Measurements from ENCODE around the gene HSBP1. TPM values are rescaled to one million over a fixed set of nuclear protein-coding genes. Genes with fewer than 3 reads are reported as not detected.

The HSBP1 gene
- total RNA-seq, 1 experiment from 2014 or later = 230 TPM

- no peak overlapping the region for H2BK15ac ChIP-seq (ENCODE audit: low read depth, low read length)
- peaks cover 13% of the 10 kb centered on the region for H3K4me1 ChIP-seq (ENCODE audit: insufficient read depth, low read length)
- no peak overlapping the region for H2AFZ ChIP-seq (ENCODE audit: low read length)
- H3K9me3 Mint-ChIP-seq = no peaks in the 10 kb centered on the region; a peak in 1 of 5 replicates
- no peak overlapping the region for H2BK120ac ChIP-seq (ENCODE audit: low read depth, low read length, poor library complexity, severe bottlenecking)
- H3K36me3 Mint-ChIP-seq (ENCODE audit: insufficient read depth in 1 of 3, low read depth in 3 of 3) = peaks cover 12 to 34% (median 23%) of the 10 kb centered on the region in 3 experiments; a peak in 6 of 7 replicates
- H4K20me1 ChIP-seq (ENCODE audit: control insufficient read depth, insufficient read depth, insufficient read length) = peaks cover 2% of the 10 kb centered on the region
- H3K9me3 ChIP-seq (ENCODE audit: control insufficient read depth, low read depth, low read length) = no peaks in the 10 kb centered on the region
- H3K56ac ChIP-seq (ENCODE audit: insufficient read length, low read depth, low read length) = no peak overlapping the region
- H3T11ph ChIP-seq (ENCODE audit: low read length) = no peak overlapping the region
- H3K27ac Mint-ChIP-seq = peak overlapping the region in 1 of 3 experiments; percentile 8; a peak in 1 of 7 replicates
- peaks cover 28% of the 10 kb centered on the region in 2 experiments for H3K4me1 Mint-ChIP-seq
- no peak overlapping the region for H3K9ac ChIP-seq (ENCODE audit: extremely low read depth, insufficient read length, low read length)
- H3K27me3 Mint-ChIP-seq (ENCODE audit: low read depth) = 0 out of 2 replicates have a peak, but pooled peaks cover 1% of the 10 kb centered on the region
- H4K8ac ChIP-seq (replicated peaks; ENCODE audit: insufficient read length, low read depth, low read length) = no peak overlapping the region
- H4K91ac ChIP-seq (ENCODE audit: insufficient read length, low read depth, low read length) = no peak overlapping the region
- no peak overlapping the region for H3K23ac ChIP-seq (ENCODE audit: insufficient read length, low read depth, low read length)
- no peak overlapping the region for H4K5ac ChIP-seq (ENCODE audit: insufficient read length, low read depth, low read length)
- H3K79me2 ChIP-seq (ENCODE audit: insufficient read depth, low read length) = peaks cover 8% of the 10 kb centered on the region; the same call in 1 of the 2 replicates
- H2AK5ac ChIP-seq (ENCODE audit: insufficient read length, low read length) = no peak overlapping the region
- no peak overlapping the region for H3K4ac ChIP-seq (ENCODE audit: low read depth, low read length)
- no peak overlapping the region for H2BK12ac ChIP-seq (ENCODE audit: insufficient read length, low read depth, low read length)
- H3K14ac ChIP-seq (ENCODE audit: insufficient read depth, low read length) = no peak overlapping the region
- peak overlapping the region; percentile 96 to 98; a peak in 4 of 5 replicates for H3K4me3 Mint-ChIP-seq
- no peak for DNase-seq
- H3K27ac ChIP-seq (ENCODE audit: insufficient read length, low read depth, low read length) = no peak overlapping the region
- no peak overlapping the region for H2BK20ac ChIP-seq (ENCODE audit: low read depth, low read length, poor library complexity, severe bottlenecking)
- H2BK5ac ChIP-seq (ENCODE audit: insufficient read length, low read length) = no peak overlapping the region
- H3K79me1 ChIP-seq (ENCODE audit: insufficient read depth, low read depth, low read length, poor library complexity, severe bottlenecking) = peaks cover 4% of the 10 kb centered on the region
- TF ChIP-seq, protein P1, sequence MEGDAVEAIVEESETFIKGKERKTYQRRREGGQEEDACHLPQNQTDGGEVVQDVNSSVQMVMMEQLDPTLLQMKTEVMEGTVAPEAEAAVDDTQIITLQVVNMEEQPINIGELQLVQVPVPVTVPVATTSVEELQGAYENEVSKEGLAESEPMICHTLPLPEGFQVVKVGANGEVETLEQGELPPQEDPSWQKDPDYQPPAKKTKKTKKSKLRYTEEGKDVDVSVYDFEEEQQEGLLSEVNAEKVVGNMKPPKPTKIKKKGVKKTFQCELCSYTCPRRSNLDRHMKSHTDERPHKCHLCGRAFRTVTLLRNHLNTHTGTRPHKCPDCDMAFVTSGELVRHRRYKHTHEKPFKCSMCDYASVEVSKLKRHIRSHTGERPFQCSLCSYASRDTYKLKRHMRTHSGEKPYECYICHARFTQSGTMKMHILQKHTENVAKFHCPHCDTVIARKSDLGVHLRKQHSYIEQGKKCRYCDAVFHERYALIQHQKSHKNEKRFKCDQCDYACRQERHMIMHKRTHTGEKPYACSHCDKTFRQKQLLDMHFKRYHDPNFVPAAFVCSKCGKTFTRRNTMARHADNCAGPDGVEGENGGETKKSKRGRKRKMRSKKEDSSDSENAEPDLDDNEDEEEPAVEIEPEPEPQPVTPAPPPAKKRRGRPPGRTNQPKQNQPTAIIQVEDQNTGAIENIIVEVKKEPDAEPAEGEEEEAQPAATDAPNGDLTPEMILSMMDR (conservative IDR thresholded peaks at IDR 0.05) = no peak
- no peaks in the 10 kb centered on the region for H3K27me3 ChIP-seq (ENCODE audit: insufficient read depth, low read length)
- no peak overlapping the region for H3K18ac ChIP-seq (ENCODE audit: insufficient read length, low read depth, low read length)
- no CpG with 5 or more reads among the region's 8 CpGs for WGBS (ENCODE audit: extremely low coverage, insufficient read length, low lambda C conversion rate)
- H3K4me2 ChIP-seq (ENCODE audit: insufficient read depth, insufficient read length, low read length) = no peak overlapping the region
- H3K23me2 ChIP-seq (ENCODE audit: insufficient read length, low read depth, low read length, poor library complexity, severe bottlenecking) = peaks cover 3% of the 10 kb centered on the region
Measured at GRCh38 chr16:83807327-83807709, 460 bp upstream of the HSBP1 start.
